AG08395 (cell line): ENCODE measurements around the gene ZNF784.
A peak's percentile ranks its signal among the peaks of the same experiment; 100 is the strongest.
"Not testable (repeated sequence)": the region's sequence is repeated elsewhere in the genome, so short reads cannot be mapped to it uniquely, and the experiment has no call there.

Experiments
- DNase-seq: peaks from one replicate; pipeline ENCODE4 v3.0.0; 2012; ENCODE audit warnings: mixed read lengths, low spot score

ZNF784 gene

GRCh38 chr19:55583897-55584296 is 40.5 kb downstream of the ZNF784 start:
- not testable (repeated sequence) for DNase-seq

- not testable (repeated sequence) for DNase-seq
These were observed 42.1 kb downstream of the ZNF784 start for GRCh38 chr19:55582284-55582683.

- no peak for DNase-seq
These were observed 42.5 kb downstream of the ZNF784 start for GRCh38 chr19:55581823-55582223.

GRCh38 chr19:55581145-55581822 is 43.1 kb downstream of the ZNF784 start:
- no peak for DNase-seq

- peak; percentile 92 for DNase-seq
These were observed 43.7 kb downstream of the ZNF784 start, which contains the start of gene ZNF579 for GRCh38 chr19:55580628-55581144. Gene ZNF579, minus strand, starts transcription at chr19:55580848. Its CDS starts 1,209 bp downstream, at chr19:55579639.

GRCh38 chr19:55579766-55580621 is 44.4 kb downstream of the ZNF784 start:
- peak; percentile 31 for DNase-seq

GRCh38 chr19:55578761-55579747 is 45.3 kb downstream of the ZNF784 start:
- DNase-seq, result no peak

GRCh38 chr19:55578031-55578760 is 46.2 kb downstream of the ZNF784 start:
- DNase-seq, result no peak

GRCh38 chr19:55576746-55577145 is 47.6 kb downstream of the ZNF784 start:
- no peak for DNase-seq

- DNase-seq, result not testable (repeated sequence)
These were observed 50.4 kb downstream of the ZNF784 start for GRCh38 chr19:55573929-55574328.
